GM21576 (cell line): ENCODE data around the gene TPCN2.

ENCODE experiments used
- ATAC-seq: cut with Tn5 transposase; IDR thresholded peaks from one replicate; pipeline ENCODE4 v1.9.1; 2021; ENCODE audit warnings: mild to moderate bottlenecking, moderate library complexity; ENCODE audit not compliant: unreplicated experiment

TPCN2 gene

DNA sequence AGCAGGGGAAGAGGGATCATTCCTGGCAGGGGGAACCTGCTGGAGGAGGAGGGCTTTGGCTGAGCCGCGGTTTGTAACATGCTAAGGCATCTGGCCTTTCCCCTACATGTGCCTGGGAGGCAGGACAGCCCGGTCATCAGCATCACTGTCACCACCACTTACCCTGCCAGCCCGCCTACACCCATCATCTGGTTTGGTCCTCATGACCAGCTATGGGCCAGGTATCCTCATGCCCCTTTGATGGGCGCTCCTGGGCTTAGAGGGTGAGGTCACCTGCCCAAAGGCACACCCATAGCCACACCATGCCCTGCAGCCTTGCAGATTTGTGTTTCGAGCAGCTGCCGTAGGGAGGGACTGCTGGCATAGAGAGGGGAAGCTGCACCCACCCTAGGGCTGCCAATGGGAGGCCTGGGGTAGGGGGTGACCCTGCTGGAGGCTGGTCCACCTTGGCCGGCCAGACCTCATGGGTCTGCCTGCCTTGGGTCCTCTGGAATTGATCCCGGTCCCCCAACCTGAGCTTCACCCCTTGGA is 38.3 kb upstream of the TPCN2 start:
- no peak for ATAC-seq

DNA sequence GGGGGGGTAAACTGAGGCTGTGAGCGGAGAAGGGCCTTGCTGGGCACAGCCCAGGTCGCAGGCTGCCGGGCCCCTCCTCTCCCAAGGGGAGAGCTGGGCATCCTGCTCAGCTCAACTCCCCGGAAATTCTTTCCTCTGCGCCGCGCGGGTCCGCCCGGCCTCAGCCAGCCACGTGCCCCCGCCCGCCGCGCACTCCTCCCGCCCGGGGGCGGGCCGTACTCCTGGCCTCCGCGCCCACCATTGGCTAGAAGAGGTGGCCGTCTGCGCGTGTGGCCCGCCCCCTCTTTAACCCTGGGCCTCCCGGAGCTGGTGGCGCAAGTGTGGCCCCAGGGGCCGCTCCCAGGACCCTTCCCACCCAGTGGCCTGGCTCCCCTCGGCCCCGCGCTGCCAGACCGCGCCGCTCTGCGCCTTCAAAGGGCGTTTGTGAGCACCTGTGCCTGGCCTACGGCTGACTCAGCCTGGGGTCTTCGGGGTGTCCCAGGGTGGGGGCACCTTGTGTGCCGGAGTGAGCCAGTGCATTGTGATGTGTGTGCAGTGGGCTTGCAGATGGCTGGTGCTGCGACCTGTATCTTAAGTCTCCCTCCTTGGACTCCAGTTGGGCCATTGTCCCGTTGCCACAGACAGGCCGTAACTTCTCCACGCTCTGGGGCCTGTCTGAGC is 37.6 kb upstream of the TPCN2 start:
- ATAC-seq, result no peak

DNA sequence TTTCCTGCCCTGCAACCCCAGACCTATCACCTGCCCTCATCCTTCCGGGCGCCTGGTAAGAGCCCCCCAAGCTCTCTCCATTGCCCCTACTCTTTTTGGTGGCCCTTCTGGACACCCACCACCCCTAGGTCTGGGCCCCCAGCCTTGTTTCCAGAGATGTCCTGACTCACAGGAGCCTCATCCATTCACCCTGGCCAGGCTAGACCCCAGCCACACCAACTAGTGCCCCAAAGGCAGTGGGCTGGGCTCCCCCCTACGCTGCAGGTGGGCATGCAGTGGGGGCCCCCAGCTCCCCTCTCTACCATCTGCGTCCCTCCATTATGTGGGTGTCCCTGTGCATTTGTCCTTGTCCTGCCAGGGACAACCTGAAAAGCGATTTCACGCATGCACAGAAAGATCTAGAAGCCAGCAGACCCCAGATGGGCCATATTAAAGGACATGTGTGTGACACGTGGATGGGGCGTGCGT is 37.1 kb upstream of the TPCN2 start:
- no peak for ATAC-seq

- ATAC-seq, result no peak
Observed at GRCh38 chr11:69012092-69013008, 36.4 kb upstream of the TPCN2 start.

- no peak for ATAC-seq
Observed at GRCh38 chr11:69013009-69013951, 35.5 kb upstream of the TPCN2 start, which contains the start of gene MRGPRF. MRGPRF (minus strand) TSS chr11:69013246; CDS start chr11:69009901, 3,345 bp downstream.

- no peak for ATAC-seq
Observed at GRCh38 chr11:69014084-69014851, 34.5 kb upstream of the TPCN2 start.

- ATAC-seq, result no peak
Observed at GRCh38 chr11:69014898-69015549, 33.7 kb upstream of the TPCN2 start.

- ATAC-seq, result no peak
Observed at GRCh38 chr11:69017951-69018350, 30.8 kb upstream of the TPCN2 start.

DNA sequence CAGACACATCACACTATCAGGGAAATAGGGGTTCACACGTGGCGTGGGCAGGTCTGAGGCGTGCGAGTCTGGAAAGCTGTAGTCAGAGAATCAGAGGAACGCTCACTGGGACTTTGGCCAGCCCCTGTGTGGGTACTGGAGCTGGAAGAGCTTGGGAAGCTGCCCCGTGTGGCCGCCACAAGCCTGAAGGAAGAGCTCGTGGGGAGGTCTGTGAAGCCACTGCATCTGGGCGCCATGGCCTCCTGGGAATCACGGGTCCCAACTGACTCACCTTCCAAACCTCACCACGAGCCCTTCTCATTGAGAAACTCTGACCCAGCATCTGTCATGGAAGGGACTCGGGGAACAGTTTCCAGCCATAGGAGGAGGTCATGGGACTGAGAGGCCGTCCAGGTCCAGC is 29.8 kb upstream of the TPCN2 start:
- ATAC-seq, result no peak

DNA sequence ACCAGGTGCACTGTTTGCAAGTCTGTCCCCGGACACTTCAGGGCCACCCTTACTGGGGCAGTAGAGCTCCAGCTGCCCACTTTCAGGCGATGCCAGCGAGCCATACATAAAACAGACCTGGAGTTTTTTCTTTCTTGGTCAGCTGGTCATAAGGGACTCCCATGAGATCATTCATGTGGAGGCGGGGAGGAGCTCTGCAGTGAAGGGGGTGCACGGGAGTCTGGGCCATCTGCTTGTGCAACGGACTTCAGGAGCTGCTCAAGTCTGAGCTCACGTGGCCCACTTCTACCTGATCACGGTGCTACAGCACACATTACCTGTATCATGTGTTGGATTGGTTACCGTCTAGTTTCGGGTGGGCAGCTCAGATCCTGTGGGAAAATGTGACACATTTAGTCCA is 26.5 kb upstream of the TPCN2 start:
- ATAC-seq, result no peak

DNA sequence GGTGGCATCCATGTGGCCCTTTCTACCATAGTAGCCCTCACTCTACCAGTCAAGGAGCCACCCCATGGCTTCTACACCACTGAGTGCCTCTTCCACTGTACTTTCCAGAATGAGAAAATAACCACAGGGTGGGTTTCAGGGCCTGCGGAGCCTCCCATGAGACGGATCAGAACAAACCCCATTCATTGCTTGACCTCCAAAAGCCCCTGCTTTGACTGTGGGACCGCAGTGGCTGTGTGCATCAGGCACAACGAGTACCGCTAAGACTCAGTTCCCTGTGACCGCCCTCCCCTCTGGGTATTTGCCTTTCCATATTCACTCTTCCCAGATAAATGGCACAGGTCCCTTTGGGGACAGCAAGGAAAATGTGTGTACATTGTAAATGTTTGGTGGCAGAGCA is 24.2 kb upstream of the TPCN2 start:
- no peak for ATAC-seq

DNA sequence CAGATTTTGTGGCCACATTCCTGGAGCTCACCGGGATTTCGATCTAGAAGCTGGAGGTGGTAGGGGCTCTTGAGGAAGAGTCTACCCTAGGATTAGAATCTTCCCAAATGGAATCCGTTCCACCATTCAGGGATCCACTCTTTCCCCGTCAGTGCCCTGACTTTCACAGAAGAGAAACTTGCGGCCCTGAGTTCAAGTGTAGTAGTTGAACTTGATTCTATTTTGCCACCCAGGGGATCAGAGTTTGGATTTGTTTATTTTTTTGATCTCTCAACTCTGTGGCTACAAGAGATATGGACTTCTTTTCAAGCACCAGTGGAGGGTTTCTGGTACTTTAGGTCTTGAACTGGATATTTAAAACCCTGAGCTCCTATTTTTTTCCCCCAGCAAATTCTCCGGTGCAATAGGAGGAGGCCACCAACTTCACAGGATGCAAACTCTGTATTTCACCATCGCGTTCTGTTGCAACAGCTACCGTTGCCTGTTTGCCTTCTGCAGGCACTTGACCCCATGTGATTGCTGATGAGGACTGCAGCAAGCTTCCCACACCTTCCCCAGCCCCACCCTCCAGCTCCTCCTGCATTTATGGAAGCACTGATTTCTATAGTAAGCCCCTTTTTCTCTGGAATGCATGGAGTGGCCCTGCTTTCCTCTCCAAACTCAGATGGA is 20.9 kb upstream of the TPCN2 start:
- ATAC-seq, result no peak

- ATAC-seq, result no peak
Observed at GRCh38 chr11:69030301-69030700, 18.4 kb upstream of the TPCN2 start.

DNA sequence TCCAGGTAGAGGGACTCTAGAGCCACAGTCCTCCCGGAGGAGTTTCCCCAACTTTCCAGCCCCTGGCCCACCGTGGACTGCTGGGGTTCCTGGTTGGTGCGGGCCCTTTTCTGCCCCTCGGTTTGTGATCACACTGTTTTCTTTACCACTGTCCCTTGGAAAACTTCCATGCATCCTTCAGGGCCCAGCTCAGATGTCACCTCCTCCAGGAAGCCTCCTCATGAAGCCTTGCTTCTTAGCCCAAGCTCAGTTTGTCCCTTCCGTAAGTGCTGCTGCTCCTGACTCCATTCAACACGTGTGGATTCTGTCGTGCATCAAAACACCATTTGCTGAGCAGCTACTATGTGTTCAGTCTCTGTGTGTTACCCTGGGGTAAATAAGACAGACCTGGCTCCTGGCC is 15.9 kb upstream of the TPCN2 start:
- ATAC-seq, result no peak

GRCh38 chr11:69033431-69033830 is 15.3 kb upstream of the TPCN2 start:
- no peak for ATAC-seq

DNA sequence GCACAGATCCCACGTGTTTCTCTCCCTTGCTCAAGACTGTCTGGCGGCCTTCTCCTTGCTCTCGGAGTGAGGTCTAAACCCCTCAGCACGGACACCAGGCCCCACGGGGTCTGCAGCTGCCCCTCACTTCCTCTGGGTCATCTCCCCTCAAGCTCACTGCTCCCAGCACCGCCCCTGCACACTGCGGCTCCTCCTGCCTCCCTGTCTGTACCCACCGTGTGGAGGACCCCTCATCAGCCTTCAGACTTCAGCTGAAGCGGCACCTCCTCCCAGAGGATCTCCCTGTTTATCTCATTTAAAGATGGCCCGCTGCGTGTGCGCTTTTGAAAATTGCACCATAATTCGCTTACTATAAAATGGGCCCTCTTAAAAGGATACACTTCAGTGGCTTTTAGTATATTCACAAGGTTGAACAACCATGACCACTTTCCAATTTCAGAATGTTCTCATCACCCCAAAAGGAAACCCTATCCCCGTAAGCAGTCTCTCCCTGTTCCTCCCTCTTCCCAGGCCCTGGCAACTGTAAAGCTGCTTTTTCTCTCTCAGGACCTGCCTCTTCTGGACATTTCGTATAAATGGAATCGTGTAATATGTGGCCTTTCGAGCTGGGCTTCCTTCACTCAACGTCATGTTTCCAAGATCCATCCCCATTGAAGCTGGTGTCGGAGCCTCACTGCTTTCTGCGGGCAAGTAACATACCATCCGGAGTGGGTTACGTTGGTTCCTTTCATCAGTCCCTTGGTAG is 14.4 kb upstream of the TPCN2 start:
- ATAC-seq, result no peak

DNA sequence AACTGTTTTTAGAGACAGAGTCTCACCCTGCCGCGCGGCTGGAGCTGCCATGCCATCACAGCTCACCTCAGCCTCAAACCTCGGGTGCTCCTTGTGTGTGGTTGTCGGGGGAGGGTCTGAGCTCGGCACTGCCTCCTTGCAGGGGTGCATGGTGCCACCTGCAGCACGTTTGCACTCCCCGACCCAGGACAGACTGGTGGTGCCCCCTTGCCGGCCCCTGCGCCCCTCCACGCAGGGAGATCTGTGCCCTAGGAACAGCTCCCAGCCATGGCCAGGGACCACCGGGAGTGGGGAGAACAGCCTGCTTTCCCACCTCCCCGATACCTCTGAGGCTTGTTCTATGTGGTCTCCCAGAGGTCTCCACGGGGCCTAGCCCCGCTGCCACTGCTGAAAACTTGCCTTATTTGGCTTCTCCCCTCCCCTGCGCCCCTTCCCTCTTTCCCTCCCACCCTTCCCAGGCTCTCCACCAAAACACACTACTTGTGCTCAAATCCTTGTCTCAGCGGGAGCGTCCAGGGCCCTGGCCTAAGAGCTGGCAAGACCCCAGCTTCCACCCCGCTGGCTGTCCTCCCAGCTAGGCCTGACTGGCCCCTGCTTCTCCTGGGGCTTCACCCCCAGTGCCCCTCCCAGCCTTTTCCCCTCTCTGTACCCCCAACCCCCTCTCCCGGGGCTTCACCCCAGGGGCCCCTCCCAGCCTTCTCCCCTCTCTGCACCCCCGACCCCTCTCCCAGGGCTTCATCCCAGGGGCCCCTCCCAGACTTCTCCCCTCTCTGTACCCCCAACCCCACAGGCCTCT is 13.4 kb upstream of the TPCN2 start:
- ATAC-seq, result no peak
